ENCODE data around the gene DPEP2NB. TPM values are rescaled to one million over a fixed set of nuclear protein-coding genes. Genes with fewer than 3 reads are reported as not detected.

DPEP2NB gene
- total RNA-seq, 1 experiment from 2014 or later, result not detected

- H3K27me3 Mint-ChIP-seq (ENCODE audit: low read depth), result peaks cover 26% of the 10 kb centered on the region
- H3K27ac Mint-ChIP-seq, result no peak overlapping the region; a peak in 2 of 7 replicates
- H3K36me3 Mint-ChIP-seq (ENCODE audit: insufficient read depth in 1 of 3, low read depth in 3 of 3), result no peaks in the 10 kb centered on the region; a peak in 1 of 7 replicates
Measured at GRCh38 chr16:67988675-67989074, 27.0 kb downstream of the DPEP2NB start.

More at GRCh38 chr16:67988675-67989074, 27.0 kb downstream of the DPEP2NB start:
- TF ChIP-seq CTCF (conservative IDR thresholded peaks at IDR 0.05), result no peak
- H3K56ac ChIP-seq (ENCODE audit: insufficient read length, low read depth, low read length), result no peak overlapping the region
- H3K23me2 ChIP-seq (ENCODE audit: insufficient read length, low read depth, low read length, poor library complexity, severe bottlenecking), result no peaks in the 10 kb centered on the region
- H3K4me1 ChIP-seq (ENCODE audit: insufficient read depth, low read length), result no peaks in the 10 kb centered on the region; the same call in 1 of the 2 replicates
- no peak overlapping the region for H2BK12ac ChIP-seq (ENCODE audit: insufficient read length, low read depth, low read length)
- H3K14ac ChIP-seq (ENCODE audit: insufficient read depth, low read length), result no peak overlapping the region
- H3K4me2 ChIP-seq (ENCODE audit: insufficient read depth, insufficient read length, low read length), result no peak overlapping the region
- H3T11ph ChIP-seq (ENCODE audit: low read length), result no peak overlapping the region
- H2BK20ac ChIP-seq (ENCODE audit: low read depth, low read length, poor library complexity, severe bottlenecking), result no peak overlapping the region
- H4K8ac ChIP-seq (replicated peaks; ENCODE audit: insufficient read length, low read depth, low read length), result no peak overlapping the region
- Mint-ChIP-seq H3K4me3 (no peak overlapping the region), H3K9me3 (no peaks in the 10 kb centered on the region), H3K4me1 (peaks cover under 1 to 1% of the 10 kb centered on the region in 2 experiments; a peak in 2 of 4 replicates)
- no peak overlapping the region for H2AK5ac ChIP-seq (ENCODE audit: insufficient read length, low read length)
- no peak overlapping the region for H3K27ac ChIP-seq (ENCODE audit: insufficient read length, low read depth, low read length)
- H2BK5ac ChIP-seq (ENCODE audit: insufficient read length, low read length), result no peak overlapping the region
- H4K5ac ChIP-seq (ENCODE audit: insufficient read length, low read depth, low read length), result no peak overlapping the region
- no peak overlapping the region for H2BK15ac ChIP-seq (ENCODE audit: low read depth, low read length)
- H3K79me1 ChIP-seq (ENCODE audit: insufficient read depth, low read depth, low read length, poor library complexity, severe bottlenecking), result no peaks in the 10 kb centered on the region
- no peak overlapping the region for H3K4ac ChIP-seq (ENCODE audit: low read depth, low read length)
- no peak overlapping the region for H3K18ac ChIP-seq (ENCODE audit: insufficient read length, low read depth, low read length)
- no peak overlapping the region for H4K91ac ChIP-seq (ENCODE audit: insufficient read length, low read depth, low read length)
- no peak overlapping the region for H2AFZ ChIP-seq (ENCODE audit: low read length)
- WGBS (ENCODE audit: extremely low coverage, insufficient read length, low lambda C conversion rate), result no CpG with 5 or more reads among the region's 3 CpGs
- no peak for DNase-seq
- H3K9ac ChIP-seq (ENCODE audit: extremely low read depth, insufficient read length, low read length), result no peak overlapping the region
- H3K23ac ChIP-seq (ENCODE audit: insufficient read length, low read depth, low read length), result no peak overlapping the region
- H4K20me1 ChIP-seq (ENCODE audit: control insufficient read depth, insufficient read depth, insufficient read length), result no peaks in the 10 kb centered on the region
- no peaks in the 10 kb centered on the region for H3K9me3 ChIP-seq (ENCODE audit: control insufficient read depth, low read depth, low read length)
- no peak overlapping the region for H2BK120ac ChIP-seq (ENCODE audit: low read depth, low read length, poor library complexity, severe bottlenecking)
- no peaks in the 10 kb centered on the region for H3K79me2 ChIP-seq (ENCODE audit: insufficient read depth, low read length)
- no peaks in the 10 kb centered on the region for H3K27me3 ChIP-seq (ENCODE audit: insufficient read depth, low read length)
